22Rv1 (cell line): ENCODE data around the gene SREK1IP1.

ENCODE experiments used
- H3K27ac ChIP-seq: fragments of 450-650 bp; 2 replicates; pipeline ENCODE4 v1.5.1; 2017
- ZFX ChIP-seq: fragments of 450-650 bp; IDR thresholded peaks from 2 replicates; pipeline ENCODE4 v1.6.1; 2017; ENCODE audit warnings: antibody characterized with exemption, borderline replicate concordance
- TF ChIP-seq, protein P1 (sequence below): fragments of 450-650 bp; IDR thresholded peaks from 2 replicates; pipeline ENCODE4 v1.5.1; 2017; ENCODE audit warnings: mild to moderate bottlenecking

SREK1IP1 gene

DNA sequence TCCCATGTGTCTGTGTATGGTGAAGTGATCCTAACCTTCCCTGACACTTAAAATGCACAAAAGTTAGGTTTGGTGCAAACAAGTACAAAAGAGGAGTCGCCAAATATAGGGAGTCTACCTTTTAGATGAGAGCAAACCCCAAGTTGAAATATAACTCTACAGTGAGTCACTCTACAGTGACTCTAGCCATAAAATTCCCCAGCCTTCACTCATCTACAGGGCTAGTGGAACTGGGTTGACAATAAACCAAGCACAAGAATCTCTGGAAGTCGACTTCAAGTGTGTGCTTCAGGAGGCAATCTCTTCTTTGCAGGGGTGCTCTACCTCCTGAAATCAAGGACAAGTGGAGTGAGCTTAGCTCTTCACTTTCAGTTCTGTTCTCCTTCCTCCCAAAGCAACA is 74.9 kb downstream of the SREK1IP1 start:
- TF ChIP-seq, protein P1, sequence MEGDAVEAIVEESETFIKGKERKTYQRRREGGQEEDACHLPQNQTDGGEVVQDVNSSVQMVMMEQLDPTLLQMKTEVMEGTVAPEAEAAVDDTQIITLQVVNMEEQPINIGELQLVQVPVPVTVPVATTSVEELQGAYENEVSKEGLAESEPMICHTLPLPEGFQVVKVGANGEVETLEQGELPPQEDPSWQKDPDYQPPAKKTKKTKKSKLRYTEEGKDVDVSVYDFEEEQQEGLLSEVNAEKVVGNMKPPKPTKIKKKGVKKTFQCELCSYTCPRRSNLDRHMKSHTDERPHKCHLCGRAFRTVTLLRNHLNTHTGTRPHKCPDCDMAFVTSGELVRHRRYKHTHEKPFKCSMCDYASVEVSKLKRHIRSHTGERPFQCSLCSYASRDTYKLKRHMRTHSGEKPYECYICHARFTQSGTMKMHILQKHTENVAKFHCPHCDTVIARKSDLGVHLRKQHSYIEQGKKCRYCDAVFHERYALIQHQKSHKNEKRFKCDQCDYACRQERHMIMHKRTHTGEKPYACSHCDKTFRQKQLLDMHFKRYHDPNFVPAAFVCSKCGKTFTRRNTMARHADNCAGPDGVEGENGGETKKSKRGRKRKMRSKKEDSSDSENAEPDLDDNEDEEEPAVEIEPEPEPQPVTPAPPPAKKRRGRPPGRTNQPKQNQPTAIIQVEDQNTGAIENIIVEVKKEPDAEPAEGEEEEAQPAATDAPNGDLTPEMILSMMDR, result no peak
- no peak for TF ChIP-seq ZFX
- H3K27ac ChIP-seq, result no peak overlapping the region

- TF ChIP-seq ZFX, result no peak
- TF ChIP-seq, protein P1, result no peak
Observed at GRCh38 chr5:64691291-64691690, 77.2 kb downstream of the SREK1IP1 start.

GRCh38 chr5:64690417-64691151 is 77.9 kb downstream of the SREK1IP1 start, which contains the start of gene SHISAL2B:
SHISAL2B (plus strand) TSS chr5:64690503; CDS start chr5:64690624, 121 bp downstream.
- H3K27ac ChIP-seq, result no peak within 1 kb of the TSS
- TF ChIP-seq, protein P1, result no peak
- TF ChIP-seq ZFX, result no peak

More at GRCh38 chr5:64691291-64691690, 77.2 kb downstream of the SREK1IP1 start:
- no peak overlapping the region for H3K27ac ChIP-seq

DNA sequence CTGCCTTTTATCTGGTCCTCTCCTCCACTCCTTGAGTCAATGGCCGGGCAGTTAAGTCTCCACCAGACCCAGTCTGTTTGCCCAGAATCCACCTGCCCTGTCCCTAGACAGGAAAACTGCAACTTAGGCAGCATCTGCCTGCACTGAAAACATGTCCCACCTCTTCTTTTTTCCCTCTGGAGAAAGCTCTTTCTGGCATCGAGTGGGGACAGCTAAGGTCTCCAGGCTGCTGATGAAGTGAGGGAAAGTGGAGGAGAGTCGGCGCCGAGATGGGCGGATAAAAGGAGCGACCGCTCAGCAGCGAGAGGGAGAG is 78.4 kb downstream of the SREK1IP1 start:
- no peak overlapping the region for H3K27ac ChIP-seq
- TF ChIP-seq, protein P1, result no peak
- TF ChIP-seq ZFX, result no peak

- TF ChIP-seq, protein P1, result no peak
- no peak for TF ChIP-seq ZFX
- H3K27ac ChIP-seq, result no peak overlapping the region
Observed at GRCh38 chr5:64688965-64689364, 79.5 kb downstream of the SREK1IP1 start.

GRCh38 chr5:64688391-64688790 is 80.1 kb downstream of the SREK1IP1 start:
- no peak for TF ChIP-seq ZFX
- TF ChIP-seq, protein P1, result no peak
- no peak overlapping the region for H3K27ac ChIP-seq

DNA sequence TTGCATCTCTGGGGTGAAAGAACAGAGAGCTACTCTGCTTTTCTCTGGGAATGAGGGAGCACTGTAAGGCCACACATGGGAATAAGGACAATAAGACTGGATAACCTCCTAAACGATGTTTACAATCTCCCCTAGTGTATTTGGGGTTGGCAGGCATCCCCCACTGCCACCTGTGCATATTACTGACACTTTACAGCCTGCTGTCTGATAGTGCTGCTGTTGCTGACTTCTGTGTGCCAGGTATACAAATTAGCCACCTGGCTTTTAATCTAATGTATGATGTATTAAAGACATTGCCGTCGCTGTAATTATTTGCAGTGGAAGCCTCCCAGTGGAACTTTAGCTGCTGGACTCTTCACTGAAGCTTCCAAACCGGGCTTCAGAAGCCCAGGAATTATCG is 82.6 kb downstream of the SREK1IP1 start:
- H3K27ac ChIP-seq, result no peak overlapping the region
- TF ChIP-seq ZFX, result no peak
- TF ChIP-seq, protein P1, result no peak
